ENCODE measurements around the gene UNKL. TPM values are rescaled to one million over a fixed set of nuclear protein-coding genes. Genes with fewer than 3 reads are reported as not detected.

The UNKL gene
- total RNA-seq, 4 donors from 2014 or later, result 15.2 to 86.4 (median 24.2) TPM

DNA sequence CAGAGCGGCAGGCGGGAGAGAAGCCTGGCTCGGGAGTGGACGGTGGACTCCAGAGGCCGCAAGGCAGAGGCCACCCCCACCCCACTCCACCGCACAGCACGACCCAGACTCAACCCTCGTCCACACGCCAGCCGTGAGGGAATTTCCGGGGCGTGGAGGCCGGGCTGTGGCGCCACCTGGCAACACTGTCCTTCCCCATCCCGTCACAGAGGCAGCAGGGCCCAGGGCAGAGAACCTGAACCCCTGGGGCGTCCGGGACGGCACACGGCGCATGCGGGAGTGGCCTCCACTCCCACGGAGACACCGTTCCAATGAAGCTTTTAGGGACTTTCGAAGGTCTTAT is 39.2 kb downstream of the UNKL start:
- no peak overlapping the region for H3K4me3 ChIP-seq
- peaks cover 0 to under 1% (median 0%) of the 10 kb centered on the region in 4 donors for H3K36me3 ChIP-seq
- DNase-seq, result no peak
- peaks cover 10 to 19% (median 15%) of the 10 kb centered on the region in 4 donors for H3K4me1 ChIP-seq
- in situ Hi-C loops (cut with MboI; ENCODE audit: low pct_ligation_motif_present in 1 of 4, low pct_unique_long_range_greater_than_20kb in 1 of 4, low sequenced_read_pairs in 3 of 4) (no loop called here), intact Hi-C loops (cut with DNase I; ENCODE audit: low total_unique reads) (no loop called here)
- 86% methylated on average over 22 of the region's 24 CpGs; no CpG with 5 or more reads in 1 of the 2 donors for WGBS, 2 donors (ENCODE audit: low coverage in 1 of 2)
- TF ChIP-seq, protein P1, sequence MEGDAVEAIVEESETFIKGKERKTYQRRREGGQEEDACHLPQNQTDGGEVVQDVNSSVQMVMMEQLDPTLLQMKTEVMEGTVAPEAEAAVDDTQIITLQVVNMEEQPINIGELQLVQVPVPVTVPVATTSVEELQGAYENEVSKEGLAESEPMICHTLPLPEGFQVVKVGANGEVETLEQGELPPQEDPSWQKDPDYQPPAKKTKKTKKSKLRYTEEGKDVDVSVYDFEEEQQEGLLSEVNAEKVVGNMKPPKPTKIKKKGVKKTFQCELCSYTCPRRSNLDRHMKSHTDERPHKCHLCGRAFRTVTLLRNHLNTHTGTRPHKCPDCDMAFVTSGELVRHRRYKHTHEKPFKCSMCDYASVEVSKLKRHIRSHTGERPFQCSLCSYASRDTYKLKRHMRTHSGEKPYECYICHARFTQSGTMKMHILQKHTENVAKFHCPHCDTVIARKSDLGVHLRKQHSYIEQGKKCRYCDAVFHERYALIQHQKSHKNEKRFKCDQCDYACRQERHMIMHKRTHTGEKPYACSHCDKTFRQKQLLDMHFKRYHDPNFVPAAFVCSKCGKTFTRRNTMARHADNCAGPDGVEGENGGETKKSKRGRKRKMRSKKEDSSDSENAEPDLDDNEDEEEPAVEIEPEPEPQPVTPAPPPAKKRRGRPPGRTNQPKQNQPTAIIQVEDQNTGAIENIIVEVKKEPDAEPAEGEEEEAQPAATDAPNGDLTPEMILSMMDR (IDR thresholded peaks at IDR 0.05), result no peak
- TF ChIP-seq POLR2A (IDR thresholded peaks at IDR 0.05) (no peak), EP300 (IDR thresholded peaks at IDR 0.05; ENCODE audit: low read depth) (no peak), POLR2AphosphoS5 (IDR thresholded peaks at IDR 0.05) (no peak)
- no peak overlapping the region for H3K27ac ChIP-seq
- H3K9me3 ChIP-seq, result no peaks in the 10 kb centered on the region
- H3K27me3 ChIP-seq, result no peaks in the 10 kb centered on the region

DNA sequence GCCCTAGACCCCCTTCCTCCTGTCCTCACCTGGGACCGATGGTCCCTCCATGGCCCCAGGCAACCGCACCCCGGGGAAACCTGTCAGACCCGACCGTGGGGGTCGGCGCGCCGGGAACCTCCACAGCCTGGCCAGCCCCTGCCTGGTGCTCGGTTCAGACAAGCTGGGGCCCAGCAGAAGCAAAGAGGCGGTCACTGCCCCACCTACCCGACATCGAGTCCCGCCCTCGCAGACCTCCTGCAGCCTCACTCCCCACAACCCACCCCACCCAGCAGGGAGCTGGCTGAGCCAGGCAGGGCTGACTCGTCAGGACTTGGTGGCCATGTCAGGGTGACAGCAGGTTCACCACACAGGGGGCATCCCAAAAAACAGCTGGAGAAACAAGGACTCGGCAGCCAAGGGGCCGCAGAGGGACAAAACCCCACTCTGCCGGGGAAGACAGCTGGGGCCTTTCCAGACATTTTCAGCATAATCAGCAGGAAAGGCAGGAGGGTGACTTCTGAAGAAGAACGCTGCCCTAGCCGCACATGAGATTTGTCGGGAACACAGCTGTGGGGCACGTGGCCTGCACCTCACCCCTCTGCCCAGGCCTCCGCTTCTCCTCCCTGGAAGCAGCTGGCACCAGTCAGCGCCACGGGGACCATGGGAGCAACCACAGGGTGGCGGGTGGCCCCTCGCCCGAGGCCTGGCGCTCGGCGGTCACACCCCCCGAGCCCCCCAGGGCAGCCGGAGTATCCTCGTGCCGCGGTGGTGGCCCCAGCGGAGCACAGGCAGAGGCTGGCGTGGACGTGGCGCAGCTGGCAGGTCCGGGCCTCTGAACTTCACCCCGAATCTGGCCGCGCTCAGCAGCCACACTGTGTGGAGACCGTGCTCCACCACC is 39.8 kb downstream of the UNKL start:
- in situ Hi-C loops (cut with MboI; ENCODE audit: low pct_ligation_motif_present in 1 of 4, low pct_unique_long_range_greater_than_20kb in 1 of 4, low sequenced_read_pairs in 3 of 4), result no loop called here
- H3K36me3 ChIP-seq, result peaks cover 0 to 6% (median 2%) of the 10 kb centered on the region in 4 donors
- 96% methylated on average over 22 of the region's 46 CpGs; no CpG with 5 or more reads in 1 of the 2 donors for WGBS, 2 donors (ENCODE audit: low coverage in 1 of 2)

DNA sequence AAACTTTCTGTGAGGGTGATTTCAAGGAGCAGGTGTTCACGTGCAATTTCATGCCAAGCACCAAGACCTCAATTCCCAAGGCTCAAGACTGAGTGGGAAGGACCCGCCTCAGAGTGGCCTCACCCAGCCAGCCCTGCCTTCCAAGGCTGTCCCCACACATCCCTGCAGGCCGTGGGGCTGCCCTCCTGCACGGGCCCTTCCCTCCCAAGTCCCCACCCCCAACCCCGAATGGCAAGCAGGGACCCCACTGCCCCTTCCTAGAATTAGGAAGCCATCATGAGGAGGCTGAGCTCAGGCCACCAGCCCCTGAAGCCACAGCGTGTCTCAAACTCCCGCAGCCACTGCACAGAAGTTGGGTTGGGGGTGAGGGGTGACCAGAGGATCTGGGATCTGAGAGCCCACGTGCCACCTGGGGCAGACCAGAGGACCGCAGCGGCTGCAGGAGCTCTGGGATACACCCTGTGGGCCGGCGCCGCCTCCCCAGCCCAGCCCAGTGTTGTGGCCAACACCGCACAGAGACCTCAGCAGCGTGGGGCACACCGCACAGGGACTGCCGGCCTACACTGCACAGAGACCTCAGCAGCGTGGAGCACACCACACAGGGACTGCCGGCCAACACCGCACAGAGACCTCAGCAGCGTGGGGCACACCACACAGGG is 42.1 kb downstream of the UNKL start:
- Histone ChIP-seq H3K4me1 (no peaks in the 10 kb centered on the region), H3K36me3 (peaks cover 0 to 8% (median 2%) of the 10 kb centered on the region in 4 donors), H3K9me3 (no peaks in the 10 kb centered on the region), H3K27me3 (no peaks in the 10 kb centered on the region), H3K27ac (no peak overlapping the region), H3K4me3 (no peak overlapping the region)
- intact Hi-C loops (cut with DNase I; ENCODE audit: low total_unique reads) (no loop called here), in situ Hi-C loops (cut with MboI; ENCODE audit: low pct_ligation_motif_present in 1 of 4, low pct_unique_long_range_greater_than_20kb in 1 of 4, low sequenced_read_pairs in 3 of 4) (no loop called here)
- TF ChIP-seq EP300 (IDR thresholded peaks at IDR 0.05; ENCODE audit: low read depth) (no peak), POLR2AphosphoS5 (IDR thresholded peaks at IDR 0.05) (no peak), POLR2A (IDR thresholded peaks at IDR 0.05) (no peak)
- TF ChIP-seq, protein P1 (IDR thresholded peaks at IDR 0.05), result no peak
- DNase-seq, result no peak
- 94% methylated on average over 12 of the region's 21 CpGs; no CpG with 5 or more reads in 1 of the 2 donors for WGBS, 2 donors (ENCODE audit: low coverage in 1 of 2)

More for the DNA sequence above, 39.8 kb downstream of the UNKL start:
- Histone ChIP-seq H3K9me3 (no peaks in the 10 kb centered on the region), H3K4me1 (peaks cover 10 to 13% (median 12%) of the 10 kb centered on the region in 4 donors), H3K27ac (no peak overlapping the region), H3K27me3 (no peaks in the 10 kb centered on the region), H3K4me3 (no peak overlapping the region)
- TF ChIP-seq, protein P1 (IDR thresholded peaks at IDR 0.05), result no peak
- TF ChIP-seq EP300 (IDR thresholded peaks at IDR 0.05; ENCODE audit: low read depth), result no peak
- no peak for TF ChIP-seq POLR2AphosphoS5 (IDR thresholded peaks at IDR 0.05)
- TF ChIP-seq POLR2A (IDR thresholded peaks at IDR 0.05), result no peak
- intact Hi-C loops (cut with DNase I; ENCODE audit: low total_unique reads), result no loop called here
- no peak for DNase-seq
